Calu3 (cell line): Measurements from ENCODE around the gene MUC20. TPM values are rescaled to one million over a fixed set of nuclear protein-coding genes. Genes with fewer than 3 reads are reported as not detected.
"Not testable (repeated sequence)": the region's sequence is repeated elsewhere in the genome, so short reads cannot be mapped to it uniquely, and the experiment has no call there.

Source experiments
- BruUV-seq: library from RNA; stranded (reverse); fragments of 400-500 nt; replicated peaks from 2 replicates; lab custom pipeline; 2021; lab: Mats Ljungman, UMichigan
- CTCF ChIA-PET: fragments of 300-600 bp; sonication (Branson Sonifier 250); formaldehyde crosslinking; loops from one replicate; lab custom pipeline; 2022; ENCODE audit warnings: antibody characterized with exemption; lab: Charles Lee
- DNase-seq: peaks from one replicate; pipeline ENCODE4 v3.0.0; 2022
- H3K27ac Mint-ChIP-seq: one replicate; pipeline ENCODE4 v1.8.0; 2022; ENCODE audit warnings: mixed read lengths; ENCODE audit not compliant: unreplicated experiment
- H3K27me3 Mint-ChIP-seq: one replicate; pipeline ENCODE4 v1.8.0; 2022; ENCODE audit warnings: mixed read lengths; ENCODE audit not compliant: unreplicated experiment
- H3K36me3 Mint-ChIP-seq: one replicate; pipeline ENCODE4 v1.8.0; 2022; ENCODE audit warnings: mild to moderate bottlenecking, moderate library complexity, mixed read lengths; ENCODE audit not compliant: insufficient read depth, unreplicated experiment
- H3K4me1 Mint-ChIP-seq: one replicate; pipeline ENCODE4 v1.8.0; 2022; ENCODE audit warnings: mild to moderate bottlenecking, low read depth, mixed read lengths; ENCODE audit not compliant: unreplicated experiment
- H3K4me3 Mint-ChIP-seq: one replicate; pipeline ENCODE4 v1.8.0; 2022; ENCODE audit warnings: mild to moderate bottlenecking, low read depth, moderate library complexity, mixed read lengths; ENCODE audit not compliant: unreplicated experiment
- H3K9me3 Mint-ChIP-seq: one replicate; pipeline ENCODE4 v1.8.0; 2022; ENCODE audit warnings: low read depth, mixed read lengths; ENCODE audit not compliant: unreplicated experiment
- intact Hi-C: fragments of 100-400 bp; cut with micrococcal nuclease; formaldehyde crosslinking; loops from one replicate; pipeline ENCODE4 v1.10.0; 2022; ENCODE audit not compliant: unreplicated experiment
- total RNA-seq: library from RNA; stranded (reverse); gene quantifications from 2 replicates; pipeline ENCODE4 v1.2.3, GENCODE V29; 2022
- TF ChIP-seq, protein P1 (sequence below): fragments of 200-600 bp; IDR thresholded peaks from one replicate; pipeline ENCODE4 v1.8.0; 2022; ENCODE audit warnings: antibody characterized with exemption; ENCODE audit not compliant: unreplicated experiment

MUC20 gene
- total RNA-seq, 1 experiment from 2014 or later = 83.1 TPM

DNA sequence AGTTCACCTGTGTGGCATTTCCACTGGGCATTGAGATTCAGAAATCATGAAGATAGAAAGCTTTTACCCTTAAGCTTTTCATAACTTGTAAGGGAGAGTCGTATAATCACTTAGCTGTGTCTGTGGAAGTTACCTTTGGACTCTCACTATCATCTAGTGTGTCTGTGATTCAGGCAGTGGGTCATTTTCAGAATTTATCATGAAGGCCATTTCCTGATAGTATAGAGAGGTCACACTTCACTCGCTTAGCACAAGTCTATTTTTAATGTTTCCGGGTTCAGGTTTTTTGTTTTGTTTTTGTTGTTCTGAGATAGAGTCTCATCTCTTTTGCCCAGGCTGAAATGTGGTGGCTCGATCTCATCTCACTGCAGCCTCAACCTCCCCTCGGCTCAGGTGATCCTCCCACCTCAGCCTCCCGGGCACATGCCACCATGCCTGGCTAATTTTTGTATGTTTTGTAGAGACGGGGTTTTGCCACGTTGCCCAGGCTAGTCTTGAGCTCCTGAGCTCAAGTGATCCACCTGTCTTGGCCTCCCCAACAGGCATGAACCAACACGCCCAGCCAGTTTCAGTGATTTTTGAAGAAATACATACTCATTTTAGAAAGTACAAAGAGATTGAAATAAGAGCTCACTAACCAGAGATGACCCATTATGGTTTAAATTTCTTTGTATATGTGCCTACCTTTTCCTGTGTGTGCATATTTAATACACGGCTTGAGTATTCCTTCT is 36.1 kb upstream of the MUC20 start:
- BruUV-seq, H3K27me3 Mint-ChIP-seq, H3K27ac Mint-ChIP-seq, intact Hi-C loops, DNase-seq, CTCF ChIA-PET, H3K4me3 Mint-ChIP-seq, H3K9me3 Mint-ChIP-seq: not testable (repeated sequence)
- Mint-ChIP-seq H3K36me3 (peaks cover 53% of the 10 kb centered on the region), H3K4me1 (peaks cover 15% of the 10 kb centered on the region)

DNA sequence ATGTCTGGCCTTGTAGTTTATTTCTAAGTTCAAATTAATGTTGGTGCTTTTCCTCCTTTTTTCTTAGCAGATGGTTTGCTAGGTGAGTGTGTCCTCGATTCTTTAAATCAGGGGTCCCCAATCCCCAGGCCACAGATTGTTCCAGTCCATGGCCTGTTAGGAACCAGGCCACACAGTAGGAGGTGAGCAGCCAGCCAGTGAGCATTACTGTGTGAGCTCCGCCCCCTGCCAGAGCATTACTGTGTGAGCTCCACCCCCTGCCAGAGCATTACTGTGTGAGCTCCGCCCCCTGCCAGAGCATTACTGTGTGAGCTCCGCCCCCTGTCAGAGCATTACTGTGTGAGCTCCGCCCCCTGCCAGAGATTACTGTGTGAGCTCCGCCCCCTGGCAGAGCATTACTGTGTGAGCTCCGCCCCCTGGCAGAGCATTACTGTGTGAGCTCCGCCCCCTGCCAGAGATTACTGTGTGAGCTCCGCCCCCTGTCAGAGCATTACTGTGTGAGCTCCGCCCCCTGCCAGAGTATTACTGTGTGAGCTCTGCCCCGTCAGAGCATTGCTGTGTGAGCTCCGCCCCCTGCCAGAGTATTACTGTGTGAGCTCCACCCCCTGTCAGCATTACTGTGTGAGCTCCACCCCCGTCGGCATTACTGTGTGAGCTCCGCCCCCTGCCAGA is 34.1 kb upstream of the MUC20 start:
- H3K4me3 Mint-ChIP-seq, BruUV-seq, H3K27me3 Mint-ChIP-seq, DNase-seq, intact Hi-C loops, H3K9me3 Mint-ChIP-seq, H3K27ac Mint-ChIP-seq: not testable (repeated sequence)
- peaks cover 54% of the 10 kb centered on the region for H3K36me3 Mint-ChIP-seq
- CTCF ChIA-PET = interaction anchor here (1.1 kb wide), 1 partner anchor 177 kb away, joined by 4 read pairs; no protein-coding TSS in a partner anchor
- peaks cover 15% of the 10 kb centered on the region for H3K4me1 Mint-ChIP-seq

DNA sequence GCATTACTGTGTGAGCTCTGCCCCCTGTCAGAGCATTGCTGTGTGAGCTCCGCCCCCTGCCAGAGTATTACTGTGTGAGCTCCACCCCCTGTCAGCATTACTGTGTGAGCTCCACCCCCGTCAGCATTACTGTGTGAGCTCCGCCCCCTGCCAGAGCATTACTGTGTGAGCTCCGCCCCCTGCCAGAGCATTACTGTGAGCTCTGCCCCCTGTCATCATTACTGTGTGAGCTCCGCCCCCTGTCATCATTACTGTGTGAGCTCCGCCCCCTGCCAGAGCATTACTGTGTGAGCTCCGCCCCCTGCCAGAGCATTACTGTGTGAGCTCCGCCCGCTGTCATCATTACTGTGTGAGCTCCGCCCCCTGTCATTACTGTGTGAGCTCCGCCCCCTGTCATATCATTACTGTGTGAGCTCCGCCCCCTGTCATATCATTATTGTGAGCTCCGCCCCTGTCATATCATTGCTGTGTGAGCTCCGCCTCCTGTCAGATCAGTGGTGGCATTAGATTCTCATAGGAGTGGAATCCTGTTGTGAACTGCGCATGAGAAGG is 33.5 kb upstream of the MUC20 start:
- CTCF ChIA-PET = interaction anchor here (1.1 kb wide), 1 partner anchor 176 kb away, joined by 4 read pairs; no protein-coding TSS in a partner anchor
- BruUV-seq, intact Hi-C loops, H3K4me3 Mint-ChIP-seq, H3K27me3 Mint-ChIP-seq, H3K9me3 Mint-ChIP-seq: not testable (repeated sequence)
- Mint-ChIP-seq H3K27ac (peak overlapping the region; percentile 42), H3K4me1 (peaks cover 15% of the 10 kb centered on the region), H3K36me3 (peaks cover 60% of the 10 kb centered on the region)
- DNase-seq = peak; percentile 54

DNA sequence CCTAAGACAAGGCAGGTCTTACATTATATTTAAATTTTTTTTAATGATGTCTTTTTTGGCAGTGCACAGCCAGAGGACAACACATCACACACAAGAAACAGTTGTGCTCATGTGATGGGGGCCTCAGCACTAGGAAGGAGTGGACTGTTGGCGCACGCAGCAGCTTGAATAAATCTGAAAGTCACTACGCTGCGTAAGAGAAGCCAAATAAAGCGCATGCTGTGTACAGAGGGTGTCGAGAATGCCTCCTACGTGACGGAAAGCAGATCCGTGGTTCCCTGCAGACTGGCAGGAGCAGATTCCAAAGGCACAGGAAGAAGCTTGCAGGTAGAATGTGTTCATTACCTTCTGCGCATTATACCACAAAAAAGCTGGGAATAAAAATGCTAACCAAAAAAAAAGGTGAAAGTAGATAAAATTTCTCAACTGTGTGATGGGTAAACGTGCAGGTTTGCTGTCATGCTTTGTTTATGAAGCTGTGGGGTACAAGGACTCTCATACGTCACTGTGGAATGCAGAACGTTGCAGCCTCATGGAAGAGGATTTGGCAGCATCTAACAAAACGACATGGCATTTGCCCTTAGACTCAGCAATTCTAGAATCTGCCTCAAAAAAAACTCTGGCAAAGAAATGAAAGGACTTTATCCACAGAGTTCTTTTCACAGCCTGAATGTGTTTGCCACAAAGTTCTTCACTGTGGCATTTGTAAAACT is 32.2 kb upstream of the MUC20 start:
- H3K9me3 Mint-ChIP-seq, H3K27me3 Mint-ChIP-seq, BruUV-seq, CTCF ChIA-PET, DNase-seq, H3K27ac Mint-ChIP-seq, H3K4me3 Mint-ChIP-seq, intact Hi-C loops: not testable (repeated sequence)
- Mint-ChIP-seq H3K36me3 (peaks cover 67% of the 10 kb centered on the region), H3K4me1 (peaks cover 15% of the 10 kb centered on the region)

DNA sequence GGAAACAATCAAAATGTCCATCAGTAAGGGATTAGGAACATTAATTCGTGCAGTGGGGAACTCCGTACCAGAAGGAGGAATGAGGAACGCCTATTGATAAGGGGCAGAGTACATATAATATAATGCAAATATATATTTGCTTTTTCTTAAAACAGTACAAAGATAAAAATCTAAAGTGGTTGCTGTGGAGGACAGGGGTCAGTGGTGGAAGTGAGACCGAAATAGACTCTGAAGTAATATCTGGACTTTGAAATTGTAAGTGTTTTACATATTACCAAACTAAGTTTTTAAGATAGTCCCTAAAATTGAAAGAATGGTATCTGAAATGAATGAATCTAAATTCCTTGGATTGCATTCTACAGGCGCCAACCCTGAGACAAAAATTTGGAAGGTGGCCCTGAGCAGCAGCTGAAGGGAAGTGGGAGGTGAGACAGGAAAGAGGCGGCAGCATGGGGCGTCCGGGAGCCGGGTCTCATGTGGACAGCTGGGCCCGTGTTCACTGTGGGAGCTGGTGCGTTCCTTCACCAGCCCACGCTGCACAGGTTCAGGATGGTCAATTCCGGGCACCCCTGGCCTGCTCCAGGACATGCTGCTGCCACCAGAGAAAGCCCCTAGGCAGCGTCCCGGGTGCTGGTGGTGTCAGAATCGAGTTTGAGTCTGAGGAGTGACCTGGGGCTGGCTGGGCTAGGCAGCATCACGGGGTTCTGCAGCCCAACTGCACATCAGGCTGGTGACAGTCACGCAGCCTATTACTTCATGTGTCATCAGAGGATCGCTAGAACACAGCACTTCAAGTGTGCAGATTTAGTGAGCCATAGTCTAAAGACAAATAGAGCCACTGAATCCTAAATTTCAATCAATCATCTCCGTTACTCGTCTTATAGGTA is 31.4 kb upstream of the MUC20 start:
- H3K27me3 Mint-ChIP-seq, H3K4me1 Mint-ChIP-seq, BruUV-seq, H3K4me3 Mint-ChIP-seq, DNase-seq, CTCF ChIA-PET, H3K27ac Mint-ChIP-seq, H3K9me3 Mint-ChIP-seq: not testable (repeated sequence)
- intact Hi-C loops = loop anchor here (5.0 kb wide), 1 partner anchor 268 kb away; no protein-coding TSS in a partner anchor
- H3K36me3 Mint-ChIP-seq = peaks cover 59% of the 10 kb centered on the region

DNA sequence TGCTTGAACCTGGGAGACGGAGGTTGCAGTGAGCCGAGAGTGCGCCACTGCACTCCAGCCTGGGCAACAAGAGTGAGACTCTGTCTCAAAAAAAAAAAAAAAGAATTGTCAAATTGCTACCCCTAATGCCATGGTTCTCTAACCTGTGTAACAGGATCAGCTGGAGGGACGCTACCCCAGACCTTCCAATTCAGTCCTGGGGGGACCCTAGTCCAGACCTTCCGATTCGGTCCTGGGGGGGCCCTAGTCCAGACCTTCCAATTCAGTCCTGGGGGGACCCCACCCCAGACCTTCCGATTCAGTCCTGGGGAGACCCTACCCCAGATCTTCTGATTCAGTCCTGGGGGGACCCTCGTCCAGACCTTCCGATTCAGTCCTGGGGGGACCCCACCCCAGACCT is 29.8 kb upstream of the MUC20 start:
- TF ChIP-seq, protein P1, sequence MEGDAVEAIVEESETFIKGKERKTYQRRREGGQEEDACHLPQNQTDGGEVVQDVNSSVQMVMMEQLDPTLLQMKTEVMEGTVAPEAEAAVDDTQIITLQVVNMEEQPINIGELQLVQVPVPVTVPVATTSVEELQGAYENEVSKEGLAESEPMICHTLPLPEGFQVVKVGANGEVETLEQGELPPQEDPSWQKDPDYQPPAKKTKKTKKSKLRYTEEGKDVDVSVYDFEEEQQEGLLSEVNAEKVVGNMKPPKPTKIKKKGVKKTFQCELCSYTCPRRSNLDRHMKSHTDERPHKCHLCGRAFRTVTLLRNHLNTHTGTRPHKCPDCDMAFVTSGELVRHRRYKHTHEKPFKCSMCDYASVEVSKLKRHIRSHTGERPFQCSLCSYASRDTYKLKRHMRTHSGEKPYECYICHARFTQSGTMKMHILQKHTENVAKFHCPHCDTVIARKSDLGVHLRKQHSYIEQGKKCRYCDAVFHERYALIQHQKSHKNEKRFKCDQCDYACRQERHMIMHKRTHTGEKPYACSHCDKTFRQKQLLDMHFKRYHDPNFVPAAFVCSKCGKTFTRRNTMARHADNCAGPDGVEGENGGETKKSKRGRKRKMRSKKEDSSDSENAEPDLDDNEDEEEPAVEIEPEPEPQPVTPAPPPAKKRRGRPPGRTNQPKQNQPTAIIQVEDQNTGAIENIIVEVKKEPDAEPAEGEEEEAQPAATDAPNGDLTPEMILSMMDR = no peak
- CTCF ChIA-PET = interaction anchor here (0.7 kb wide), 1 partner anchor 1804 kb away, joined by 3 read pairs; no protein-coding TSS in a partner anchor
- BruUV-seq = no TSS peak
- peaks cover 53% of the 10 kb centered on the region for H3K36me3 Mint-ChIP-seq
- no peak for DNase-seq
- no peak overlapping the region for H3K27ac Mint-ChIP-seq
- intact Hi-C loops = loop anchor here (5.0 kb wide), 1 partner anchor 266 kb away; no protein-coding TSS in a partner anchor
- peaks cover 8% of the 10 kb centered on the region for H3K4me1 Mint-ChIP-seq
- no peak overlapping the region for H3K4me3 Mint-ChIP-seq
- H3K27me3 Mint-ChIP-seq = no peaks in the 10 kb centered on the region
- peaks cover 3% of the 10 kb centered on the region for H3K9me3 Mint-ChIP-seq

DNA sequence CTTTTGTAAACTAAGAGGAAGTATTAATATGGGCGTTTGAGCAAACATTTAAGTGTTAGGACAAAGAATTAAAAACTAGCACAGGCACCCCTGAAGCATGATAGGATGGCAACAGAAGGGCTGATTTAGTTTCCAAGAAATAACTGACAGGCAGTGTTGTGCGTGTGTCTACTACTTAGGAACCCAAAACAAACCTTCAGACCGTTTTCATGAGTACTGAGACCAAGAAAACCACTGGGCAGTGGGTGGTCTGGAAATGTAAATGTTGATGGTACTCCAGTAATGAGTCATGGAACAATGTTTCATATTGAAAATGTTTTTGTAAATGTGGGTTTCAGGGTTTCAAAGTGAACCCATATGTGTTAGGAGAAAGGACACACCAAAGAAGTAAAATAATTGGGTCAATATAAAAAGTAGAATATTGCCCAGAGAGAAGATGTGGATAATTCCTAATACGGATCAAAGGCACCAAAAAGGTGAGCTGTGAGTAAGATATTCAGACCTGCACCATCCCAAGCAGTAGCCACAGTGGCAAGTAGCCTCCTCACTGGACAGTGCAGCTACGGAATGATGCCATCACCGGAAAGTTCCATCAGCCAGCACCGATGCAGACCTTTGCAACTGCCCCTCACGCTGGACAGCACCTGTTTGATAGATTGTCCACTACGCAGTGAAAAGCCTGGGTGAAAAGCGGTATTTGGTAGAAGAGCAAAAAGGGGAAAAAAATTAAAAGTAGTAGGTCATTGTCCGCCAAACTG is 29.0 kb upstream of the MUC20 start:
- not testable (repeated sequence) for DNase-seq, H3K4me1 Mint-ChIP-seq, H3K27me3 Mint-ChIP-seq, H3K27ac Mint-ChIP-seq, BruUV-seq, H3K4me3 Mint-ChIP-seq, H3K9me3 Mint-ChIP-seq
- CTCF ChIA-PET = interaction anchor here (0.5 kb wide), 1 partner anchor 16 kb away, joined by 3 read pairs; no protein-coding TSS in a partner anchor
- intact Hi-C loops = loop anchor here (5.0 kb wide), 1 partner anchor 266 kb away; no protein-coding TSS in a partner anchor
- peaks cover 45% of the 10 kb centered on the region for H3K36me3 Mint-ChIP-seq
